Activated gamma-delta T cell (primary cell): ENCODE results near the gene C1QTNF8.

ENCODE experiments used
- DNase-seq: peaks from one replicate; lab custom pipeline; 2025; lab: John Stamatoyannopoulos, UW

Gene C1QTNF8

DNA sequence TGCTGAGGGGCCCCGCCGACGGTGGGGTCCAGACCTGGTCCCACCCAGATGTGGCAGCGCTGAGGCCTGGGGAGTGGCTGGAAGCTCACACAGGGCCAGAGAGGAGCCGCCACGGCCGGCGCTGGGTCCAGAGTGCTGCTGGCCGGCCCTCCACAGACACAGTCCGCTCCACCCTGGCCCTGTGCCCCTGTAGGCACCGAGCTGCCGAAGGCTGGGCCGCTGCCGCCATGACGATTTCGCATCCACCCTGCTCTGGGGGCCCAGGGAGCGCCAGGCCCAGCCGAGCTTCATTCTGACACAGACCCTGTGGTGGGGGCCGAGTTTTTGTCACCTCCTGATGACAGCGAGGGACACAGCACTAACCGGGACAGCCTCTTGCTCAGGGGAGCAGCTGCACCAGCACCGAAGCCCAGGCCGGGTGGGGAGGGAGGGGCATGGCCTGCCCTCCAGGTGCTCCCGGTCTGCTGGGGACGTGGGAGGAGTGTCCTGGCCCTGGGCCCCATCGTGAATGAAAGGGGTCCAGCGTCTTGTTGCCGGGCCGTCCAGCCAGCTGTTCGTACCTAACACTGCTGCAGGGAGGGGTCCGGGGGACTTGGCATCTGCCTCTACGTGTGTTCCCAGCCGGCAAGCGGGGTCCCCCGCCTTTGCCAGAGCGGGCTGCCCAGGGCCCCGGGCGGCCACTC lies 50.6 kb downstream of the C1QTNF8 start:
- DNase-seq = no peak

- no peak for DNase-seq
Measured at GRCh38 chr16:1044460-1045309, 51.4 kb downstream of the C1QTNF8 start.

- no peak for DNase-seq
Measured at GRCh38 chr16:1043881-1044451, 52.1 kb downstream of the C1QTNF8 start.

DNA sequence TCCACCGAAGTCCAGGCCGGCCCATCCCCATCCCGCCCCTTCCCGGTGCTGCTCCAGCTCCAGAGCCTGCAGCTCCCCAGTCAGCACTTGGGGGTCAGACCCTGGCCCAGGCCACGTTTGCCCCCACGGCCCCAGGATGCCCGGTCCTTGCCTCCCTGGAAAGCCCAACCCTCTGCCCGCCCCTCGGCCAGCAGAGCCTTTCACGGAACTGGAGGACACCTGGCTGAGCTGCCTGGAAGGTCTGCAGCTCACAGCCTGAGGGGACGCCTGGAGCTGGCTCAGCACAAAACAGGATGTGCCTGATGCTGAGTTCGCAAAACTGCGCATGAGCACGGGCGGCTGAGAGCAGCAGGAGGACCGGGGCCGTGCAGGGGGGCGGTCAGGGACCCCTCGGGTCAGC lies 53.2 kb downstream of the C1QTNF8 start:
- no peak for DNase-seq

GRCh38 chr16:1042049-1042744 lies 53.8 kb downstream of the C1QTNF8 start:
- no peak for DNase-seq

DNA sequence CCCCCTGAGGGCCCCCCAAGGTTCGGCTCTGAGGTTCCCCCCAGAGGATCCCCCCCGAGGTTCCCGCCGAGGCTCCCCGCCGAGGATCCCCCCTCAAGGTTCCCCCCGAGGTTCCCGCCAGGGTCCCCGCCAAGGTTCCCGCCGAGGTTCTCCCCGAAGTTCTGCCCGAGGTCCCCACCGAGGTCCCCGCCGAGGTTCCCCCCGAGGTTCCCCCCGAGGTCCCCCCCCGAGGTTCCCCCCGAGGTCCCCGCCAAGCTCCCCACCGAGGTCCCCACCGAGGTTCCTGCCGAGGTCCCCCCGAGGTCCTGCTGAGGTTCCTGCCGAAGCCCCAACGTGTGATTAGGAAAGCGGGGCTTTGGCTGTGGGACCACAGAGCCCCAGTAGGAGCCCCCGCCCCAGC lies 55.7 kb downstream of the C1QTNF8 start:
- DNase-seq = no peak

GRCh38 chr16:1039762-1040161 lies 56.3 kb downstream of the C1QTNF8 start:
- no peak for DNase-seq

DNA sequence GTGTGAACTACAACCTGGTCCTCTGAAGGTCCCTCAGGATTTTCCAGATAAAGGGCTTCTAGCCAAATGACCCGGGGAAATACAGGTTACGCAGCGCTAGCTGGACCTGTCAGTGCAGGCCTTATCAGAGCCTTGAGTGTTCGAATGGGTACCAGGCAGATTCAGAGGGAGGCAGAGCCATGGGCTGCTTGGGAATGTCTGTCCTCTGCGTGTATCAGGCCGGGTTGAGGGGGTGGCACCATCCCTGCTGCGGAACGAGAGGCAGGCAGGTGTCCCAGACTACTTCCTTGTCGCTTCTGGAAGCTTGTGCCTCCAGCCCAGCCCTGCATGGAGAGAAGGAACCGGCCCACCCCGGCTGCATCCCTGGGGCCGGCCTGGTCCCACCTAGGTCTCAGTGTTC lies 57.1 kb downstream of the C1QTNF8 start:
- DNase-seq = no peak
